CD4-positive, alpha-beta memory T cell (primary cell): Measurements from ENCODE around the gene CD7. TPM values are rescaled to one million over a fixed set of nuclear protein-coding genes. Genes with fewer than 3 reads are reported as not detected.

Experiments
- polyA plus RNA-seq, 2 donors: library from polyadenylated mRNA; unstranded; fragments of 300-500 nt; fragmentation: Illumina TruSeq; gene quantifications; one replicate each; pipeline ENCODE4 v1.2.3, GENCODE V29; 2021
- total RNA-seq, 2 experiments: library from RNA; stranded (reverse); gene quantifications; one replicate each; pipeline ENCODE4 v1.2.3, GENCODE V29; 2021

CD7 gene
- total and polyA plus RNA-seq, 4 experiments from 2014 or later = 40.9 to 82.6 (median 47.1) TPM

Other genes starting within 250 kb of the CD7 start
- 10 to 100 TPM; 26.5 to 27.7 TPM for gene FASN, start 219.4 kb downstream of the CD7 start, total RNA-seq
- gene FASN, start 219.4 kb downstream of the CD7 start, polyA plus RNA-seq = 1 to 10 TPM in 1 of 2 donors, under 1 TPM in 1; 0.03 to 3.5 TPM
- gene CCDC57, start 104.8 kb downstream of the CD7 start, total RNA-seq = 10 to 100 TPM; 80.5 to 88.7 TPM
- 10 to 100 TPM; 41.6 to 43.6 TPM for gene CCDC57, start 104.8 kb downstream of the CD7 start, polyA plus RNA-seq
- 10 to 100 TPM; 30.3 to 31.4 TPM for gene SLC16A3, start 88.6 kb downstream of the CD7 start, total RNA-seq
- 1 to 10 TPM; 1.4 to 5.6 TPM for gene SLC16A3, start 88.6 kb downstream of the CD7 start, polyA plus RNA-seq
- 100 to 1,000 TPM; 182 TPM for gene CSNK1D, start 43.9 kb downstream of the CD7 start, total RNA-seq
- 10 to 100 TPM; 31.6 to 77.2 TPM for gene CSNK1D, start 43.9 kb downstream of the CD7 start, polyA plus RNA-seq
- 1 to 10 TPM; 5.3 to 6.1 TPM for gene SECTM1, start 16.2 kb upstream of the CD7 start, total RNA-seq
- gene SECTM1, start 16.2 kb upstream of the CD7 start, polyA plus RNA-seq = 1 to 10 TPM; 2.2 to 4.3 TPM
- gene TEX19, start 41.6 kb upstream of the CD7 start, total RNA-seq = not detected
- gene TEX19, start 41.6 kb upstream of the CD7 start, polyA plus RNA-seq = not detected
- gene UTS2R, start 54.2 kb upstream of the CD7 start, total RNA-seq = not detected
- not detected for gene UTS2R, start 54.2 kb upstream of the CD7 start, polyA plus RNA-seq
- gene HEXD, start 100.7 kb upstream of the CD7 start, total RNA-seq = 100 to 1,000 TPM; 105 to 113 TPM
- gene HEXD, start 100.7 kb upstream of the CD7 start, polyA plus RNA-seq = 10 to 100 TPM; 12.6 to 15.1 TPM
- gene OGFOD3, start 101.0 kb upstream of the CD7 start, total RNA-seq = 10 to 100 TPM; 28.8 to 30.3 TPM
- 10 to 100 TPM; 23.4 to 36.1 TPM for gene OGFOD3, start 101.0 kb upstream of the CD7 start, polyA plus RNA-seq
- gene CYBC1, start 133.1 kb upstream of the CD7 start, total RNA-seq = 100 to 1,000 TPM; 236 to 249 TPM
- 100 to 1,000 TPM; 166 to 237 TPM for gene CYBC1, start 133.1 kb upstream of the CD7 start, polyA plus RNA-seq
- gene NARF, start 141.1 kb upstream of the CD7 start, total RNA-seq = 10 to 100 TPM; 80.8 to 82.9 TPM
- gene NARF, start 141.1 kb upstream of the CD7 start, polyA plus RNA-seq = 100 to 1,000 TPM in 1 of 2 donors, 10 to 100 TPM in 1; 94.2 to 146 TPM
- gene FOXK2, start 202.1 kb upstream of the CD7 start, total RNA-seq = 10 to 100 TPM; 51.5 to 57.5 TPM
- gene FOXK2, start 202.1 kb upstream of the CD7 start, polyA plus RNA-seq = 1 to 10 TPM; 1.3 to 6.8 TPM